Uterus (tissue), 2 donors: ENCODE data around the gene MRPS31.

Source experiments
- POLR2A ChIP-seq, 2 donors: fragments of 450-650 bp; IDR thresholded peaks; one replicate each; pipeline ENCODE4 v1.6.1; 2016; ENCODE audit warnings: antibody characterized with exemption in 2 of 2, mild to moderate bottlenecking in 1 of 2, moderate library complexity in 1 of 2
- TF ChIP-seq, protein P1 (sequence below), 4 experiments: fragments of 200-600 bp in 2 of 4; fragments of 450-650 bp in 2 of 4; sonication (generic) in 2 of 4; IDR thresholded peaks; one replicate each; pipeline ENCODE4 v1.5.1; 2016 to 2019; ENCODE audit warnings: antibody characterized with exemption in 4 of 4, mild to moderate bottlenecking in 2 of 4, moderate library complexity in 1 of 4

DNA sequence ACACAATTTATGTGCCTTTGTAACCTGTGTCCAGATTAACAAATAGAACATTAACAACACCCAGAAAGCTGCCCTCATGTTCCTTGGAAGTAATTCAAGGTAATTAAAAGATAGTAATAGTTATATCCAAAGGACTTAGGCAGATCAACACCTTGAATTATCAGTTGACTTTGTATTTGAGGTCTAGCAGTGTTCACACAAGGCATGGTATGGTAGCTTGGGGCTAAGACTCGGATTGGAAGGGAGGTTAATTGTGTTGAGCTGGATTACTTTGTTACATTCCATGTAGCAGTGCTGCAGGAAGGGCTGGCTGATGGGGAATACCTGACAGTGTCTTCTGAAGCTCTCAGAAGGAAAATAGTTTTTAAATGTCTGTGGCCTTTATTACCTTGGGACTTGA is 35.3 kb upstream of the MRPS31 start:
- TF ChIP-seq, protein P1, sequence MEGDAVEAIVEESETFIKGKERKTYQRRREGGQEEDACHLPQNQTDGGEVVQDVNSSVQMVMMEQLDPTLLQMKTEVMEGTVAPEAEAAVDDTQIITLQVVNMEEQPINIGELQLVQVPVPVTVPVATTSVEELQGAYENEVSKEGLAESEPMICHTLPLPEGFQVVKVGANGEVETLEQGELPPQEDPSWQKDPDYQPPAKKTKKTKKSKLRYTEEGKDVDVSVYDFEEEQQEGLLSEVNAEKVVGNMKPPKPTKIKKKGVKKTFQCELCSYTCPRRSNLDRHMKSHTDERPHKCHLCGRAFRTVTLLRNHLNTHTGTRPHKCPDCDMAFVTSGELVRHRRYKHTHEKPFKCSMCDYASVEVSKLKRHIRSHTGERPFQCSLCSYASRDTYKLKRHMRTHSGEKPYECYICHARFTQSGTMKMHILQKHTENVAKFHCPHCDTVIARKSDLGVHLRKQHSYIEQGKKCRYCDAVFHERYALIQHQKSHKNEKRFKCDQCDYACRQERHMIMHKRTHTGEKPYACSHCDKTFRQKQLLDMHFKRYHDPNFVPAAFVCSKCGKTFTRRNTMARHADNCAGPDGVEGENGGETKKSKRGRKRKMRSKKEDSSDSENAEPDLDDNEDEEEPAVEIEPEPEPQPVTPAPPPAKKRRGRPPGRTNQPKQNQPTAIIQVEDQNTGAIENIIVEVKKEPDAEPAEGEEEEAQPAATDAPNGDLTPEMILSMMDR (IDR thresholded peaks at IDR 0.05), result no peak
- no peak for TF ChIP-seq POLR2A (IDR thresholded peaks at IDR 0.05)
